ENCODE data around the gene DIAPH3. TPM values are rescaled to one million over a fixed set of nuclear protein-coding genes. Genes with fewer than 3 reads are reported as not detected.
A peak's percentile ranks its signal among the peaks of the same experiment; 100 is the strongest.

Gene DIAPH3
- total RNA-seq, 3 donors from 2014 or later, result 1.3 to 5.7 (median 3.1) TPM

DNA sequence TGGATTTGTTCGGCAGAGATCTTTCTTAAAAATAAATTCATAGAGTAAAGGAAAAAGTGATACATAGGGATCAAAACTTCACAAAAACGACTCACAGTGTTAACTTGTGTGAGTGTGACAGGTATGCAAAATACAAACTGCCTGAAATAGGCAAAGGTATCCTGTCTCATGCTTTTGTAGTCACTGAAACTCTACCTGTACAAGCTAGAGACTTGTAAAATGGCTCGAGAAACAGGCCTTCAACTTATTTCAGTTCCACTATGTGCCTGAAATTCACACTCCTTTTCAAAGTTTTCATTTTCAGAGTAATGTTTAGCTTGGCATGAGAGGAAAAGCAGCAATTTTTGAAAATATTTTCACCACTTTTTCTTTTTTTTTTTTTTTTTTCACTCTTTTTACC is 290.4 kb downstream of the DIAPH3 start:
- TF ChIP-seq, protein P1, sequence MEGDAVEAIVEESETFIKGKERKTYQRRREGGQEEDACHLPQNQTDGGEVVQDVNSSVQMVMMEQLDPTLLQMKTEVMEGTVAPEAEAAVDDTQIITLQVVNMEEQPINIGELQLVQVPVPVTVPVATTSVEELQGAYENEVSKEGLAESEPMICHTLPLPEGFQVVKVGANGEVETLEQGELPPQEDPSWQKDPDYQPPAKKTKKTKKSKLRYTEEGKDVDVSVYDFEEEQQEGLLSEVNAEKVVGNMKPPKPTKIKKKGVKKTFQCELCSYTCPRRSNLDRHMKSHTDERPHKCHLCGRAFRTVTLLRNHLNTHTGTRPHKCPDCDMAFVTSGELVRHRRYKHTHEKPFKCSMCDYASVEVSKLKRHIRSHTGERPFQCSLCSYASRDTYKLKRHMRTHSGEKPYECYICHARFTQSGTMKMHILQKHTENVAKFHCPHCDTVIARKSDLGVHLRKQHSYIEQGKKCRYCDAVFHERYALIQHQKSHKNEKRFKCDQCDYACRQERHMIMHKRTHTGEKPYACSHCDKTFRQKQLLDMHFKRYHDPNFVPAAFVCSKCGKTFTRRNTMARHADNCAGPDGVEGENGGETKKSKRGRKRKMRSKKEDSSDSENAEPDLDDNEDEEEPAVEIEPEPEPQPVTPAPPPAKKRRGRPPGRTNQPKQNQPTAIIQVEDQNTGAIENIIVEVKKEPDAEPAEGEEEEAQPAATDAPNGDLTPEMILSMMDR (IDR thresholded peaks at IDR 0.05), result no peak
- Histone ChIP-seq H3K9me3 (no peaks in the 10 kb centered on the region), H3K4me3 (no peak overlapping the region), H3K36me3 (ENCODE audit: low read depth) (no peaks in the 10 kb centered on the region), H3K4me1 (ENCODE audit: low read depth) (no peaks in the 10 kb centered on the region)
- ATAC-seq, result no peak
- no peak for DNase-seq
- intact Hi-C loops (cut with DNase I, micrococcal nuclease), result no loop called here

DNA sequence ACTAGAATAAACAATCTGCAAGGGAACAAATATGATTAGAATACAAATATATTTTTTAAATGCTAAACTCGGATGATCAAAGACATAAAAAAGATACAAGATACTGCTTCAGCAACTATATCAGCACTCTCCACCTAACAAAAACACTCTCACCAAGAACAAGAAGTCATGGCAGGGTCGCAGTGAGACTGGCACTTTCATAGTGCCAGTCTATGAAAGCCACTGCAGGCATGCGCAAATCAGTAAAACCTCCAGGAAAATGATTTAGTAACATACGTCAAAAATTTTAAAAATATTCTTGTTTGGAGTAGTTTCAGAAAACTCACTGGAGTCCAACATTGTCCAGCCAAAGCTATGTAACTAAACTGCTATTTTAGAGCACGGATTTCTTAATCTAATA is 295.9 kb downstream of the DIAPH3 start:
- no peak for DNase-seq
- TF ChIP-seq, protein P1 (IDR thresholded peaks at IDR 0.05), result no peak
- intact Hi-C loops (cut with DNase I, micrococcal nuclease), result no loop called here
- no peaks in the 10 kb centered on the region for H3K9me3 ChIP-seq
- H3K36me3 ChIP-seq (ENCODE audit: low read depth), result no peaks in the 10 kb centered on the region
- no peak for ATAC-seq
- H3K4me3 ChIP-seq, result no peak overlapping the region
- H3K4me1 ChIP-seq (ENCODE audit: low read depth), result no peaks in the 10 kb centered on the region

DNA sequence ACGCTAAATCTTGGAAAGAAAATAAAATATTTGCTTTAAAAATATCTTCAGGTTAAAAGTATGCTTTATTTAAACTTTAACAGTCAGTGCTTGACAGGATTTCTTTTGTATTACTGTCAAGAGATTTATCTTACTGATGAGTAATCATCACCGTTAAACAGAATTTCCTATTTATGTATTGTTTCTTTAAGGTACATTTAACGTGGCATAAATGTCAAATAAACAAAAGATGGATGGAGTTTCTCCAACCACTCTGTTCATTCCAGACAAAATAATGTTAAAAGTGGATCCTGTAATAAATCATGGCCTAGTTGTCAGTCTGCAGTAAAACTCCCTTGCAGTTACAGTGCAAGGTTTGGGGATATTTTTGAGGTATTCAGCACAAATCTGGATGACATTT is 298.3 kb downstream of the DIAPH3 start:
- no peak for DNase-seq
- ATAC-seq, result no peak

DNA sequence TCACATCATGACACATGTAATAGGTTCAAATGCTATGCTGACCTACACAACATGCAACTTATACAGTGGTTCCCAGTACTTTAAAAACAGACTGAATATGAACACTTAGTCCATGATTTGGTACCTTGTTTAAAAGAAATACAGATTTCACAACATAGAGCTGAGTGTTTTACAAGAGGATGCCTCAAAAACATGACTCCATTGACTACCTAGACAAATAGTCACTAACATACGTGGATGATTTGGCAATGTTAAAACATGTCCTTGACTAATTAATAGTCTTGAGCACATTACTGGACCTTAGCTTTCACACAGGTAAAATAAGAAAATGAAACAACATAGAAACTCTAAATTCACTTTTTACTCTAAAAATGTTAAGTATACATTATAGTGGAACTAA is 300.1 kb downstream of the DIAPH3 start:
- no peak overlapping the region for H3K4me3 ChIP-seq
- ATAC-seq, result no peak
- TF ChIP-seq, protein P1 (IDR thresholded peaks at IDR 0.05), result no peak
- H3K9me3 ChIP-seq, result no peaks in the 10 kb centered on the region
- H3K36me3 ChIP-seq (ENCODE audit: low read depth), result no peaks in the 10 kb centered on the region
- H3K4me1 ChIP-seq (ENCODE audit: low read depth), result no peaks in the 10 kb centered on the region
- intact Hi-C loops (cut with DNase I, micrococcal nuclease), result no loop called here
- DNase-seq, result no peak

More for the DNA sequence above, 298.3 kb downstream of the DIAPH3 start:
- intact Hi-C loops (cut with DNase I, micrococcal nuclease), result no loop called here
- H3K4me3 ChIP-seq, result no peak overlapping the region
- no peaks in the 10 kb centered on the region for H3K36me3 ChIP-seq (ENCODE audit: low read depth)
- no peaks in the 10 kb centered on the region for H3K9me3 ChIP-seq
- H3K4me1 ChIP-seq (ENCODE audit: low read depth), result no peaks in the 10 kb centered on the region
- TF ChIP-seq, protein P1 (IDR thresholded peaks at IDR 0.05), result no peak

DNA sequence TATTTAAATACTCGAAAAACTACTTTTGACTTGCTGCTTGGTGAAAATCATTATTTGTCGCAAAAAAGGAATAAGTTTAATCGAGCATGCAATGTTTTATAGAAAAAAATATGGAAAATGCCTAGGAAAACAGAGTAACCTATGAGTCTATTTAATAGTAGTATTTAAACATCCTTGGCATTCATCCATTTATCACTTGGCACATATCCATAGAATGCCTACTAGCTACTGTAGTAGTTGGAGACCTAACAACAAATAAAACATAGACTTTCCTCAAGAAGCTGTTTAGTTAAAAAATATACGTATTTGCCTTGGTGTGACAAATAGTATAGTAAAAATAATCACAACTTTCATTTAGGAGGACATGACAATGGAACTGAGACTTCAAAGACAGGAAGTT is 302.1 kb downstream of the DIAPH3 start:
- TF ChIP-seq, protein P1 (IDR thresholded peaks at IDR 0.05), result no peak
- no peak for DNase-seq
- Histone ChIP-seq H3K4me1 (ENCODE audit: low read depth) (no peaks in the 10 kb centered on the region), H3K9me3 (no peaks in the 10 kb centered on the region), H3K4me3 (no peak overlapping the region), H3K36me3 (ENCODE audit: low read depth) (no peaks in the 10 kb centered on the region)
- ATAC-seq, result no peak
- intact Hi-C loops (cut with DNase I, micrococcal nuclease), result no loop called here

DNA sequence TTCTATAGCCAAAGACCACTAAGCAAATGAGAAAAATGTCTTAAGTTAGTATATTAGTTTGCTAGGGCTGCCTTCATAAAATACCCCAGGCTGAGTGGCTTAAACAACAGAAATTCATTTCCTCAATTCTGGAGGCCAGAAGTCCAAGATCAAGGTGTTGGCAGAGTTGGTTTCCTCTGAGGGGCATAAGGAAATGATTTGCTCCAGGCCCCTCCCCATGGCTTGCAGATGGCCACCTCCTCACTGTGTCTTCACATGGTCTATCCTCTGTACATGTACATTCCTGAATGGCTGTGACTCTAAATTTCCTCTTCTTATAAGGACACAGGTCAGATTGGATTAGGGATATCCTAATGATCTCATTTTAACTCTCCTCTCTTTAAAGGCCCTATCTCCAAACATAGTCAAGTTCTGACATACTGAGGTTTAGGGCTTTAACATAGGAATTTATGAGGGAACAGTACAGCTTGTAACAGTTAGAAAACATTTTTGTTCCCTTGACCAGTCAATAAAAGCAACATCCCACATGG is 307.4 kb downstream of the DIAPH3 start:
- intact Hi-C loops (cut with DNase I, micrococcal nuclease), result no loop called here
- Histone ChIP-seq H3K4me3 (no peak overlapping the region), H3K36me3 (ENCODE audit: low read depth) (no peaks in the 10 kb centered on the region), H3K4me1 (ENCODE audit: low read depth) (no peaks in the 10 kb centered on the region), H3K9me3 (no peaks in the 10 kb centered on the region)
- TF ChIP-seq, protein P1 (IDR thresholded peaks at IDR 0.05), result no peak
- peak; percentile 68 for ATAC-seq
- no peak for DNase-seq
